ENCODE measurements around the gene SMARCB1.

The SMARCB1 gene

DNA sequence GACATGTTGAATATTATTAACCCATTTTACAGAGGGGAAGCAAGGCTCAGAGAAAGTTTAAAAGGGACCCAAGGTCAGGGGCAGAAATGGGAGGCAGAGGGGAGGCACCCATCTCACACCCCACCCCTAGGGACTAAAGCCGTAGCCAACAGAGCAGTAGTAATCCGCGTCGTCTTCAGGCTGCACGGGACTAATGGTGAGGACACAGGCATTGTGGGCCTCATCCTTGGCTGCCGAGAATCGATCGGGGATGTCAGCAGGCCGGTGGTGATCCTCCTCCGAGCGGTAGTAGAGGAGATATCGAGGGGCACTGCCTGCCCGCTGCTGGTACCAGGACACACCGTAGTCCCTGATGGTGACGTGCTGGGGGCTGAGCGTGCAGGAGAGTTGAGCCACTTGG lies 34.0 kb upstream of the SMARCB1 start:
- no peak overlapping the region for H2AFZ ChIP-seq (ENCODE audit: low read depth, low read length)
- H3K4me3 ChIP-seq (ENCODE audit: low read length): no peak overlapping the region
- no peaks in the 10 kb centered on the region for H3K27me3 ChIP-seq (ENCODE audit: insufficient read depth, low read length)
- H3K4me1 ChIP-seq (ENCODE audit: insufficient read depth, low read length): peaks cover 14% of the 10 kb centered on the region
- no peaks in the 10 kb centered on the region for H3K9me3 ChIP-seq (ENCODE audit: low read length)
- H3K36me3 ChIP-seq (ENCODE audit: insufficient read depth, low read length): no peaks in the 10 kb centered on the region

- H3K4me1 ChIP-seq (ENCODE audit: insufficient read depth, low read length): peaks cover 14% of the 10 kb centered on the region
- H2AFZ ChIP-seq (ENCODE audit: low read depth, low read length): no peak overlapping the region
- no peaks in the 10 kb centered on the region for H3K36me3 ChIP-seq (ENCODE audit: insufficient read depth, low read length)
- H3K27me3 ChIP-seq (ENCODE audit: insufficient read depth, low read length): no peaks in the 10 kb centered on the region
- no peak overlapping the region for H3K4me3 ChIP-seq (ENCODE audit: low read length)
- no peaks in the 10 kb centered on the region for H3K9me3 ChIP-seq (ENCODE audit: low read length)
Observed at GRCh38 chr22:23753385-23753784, 33.4 kb upstream of the SMARCB1 start.

DNA sequence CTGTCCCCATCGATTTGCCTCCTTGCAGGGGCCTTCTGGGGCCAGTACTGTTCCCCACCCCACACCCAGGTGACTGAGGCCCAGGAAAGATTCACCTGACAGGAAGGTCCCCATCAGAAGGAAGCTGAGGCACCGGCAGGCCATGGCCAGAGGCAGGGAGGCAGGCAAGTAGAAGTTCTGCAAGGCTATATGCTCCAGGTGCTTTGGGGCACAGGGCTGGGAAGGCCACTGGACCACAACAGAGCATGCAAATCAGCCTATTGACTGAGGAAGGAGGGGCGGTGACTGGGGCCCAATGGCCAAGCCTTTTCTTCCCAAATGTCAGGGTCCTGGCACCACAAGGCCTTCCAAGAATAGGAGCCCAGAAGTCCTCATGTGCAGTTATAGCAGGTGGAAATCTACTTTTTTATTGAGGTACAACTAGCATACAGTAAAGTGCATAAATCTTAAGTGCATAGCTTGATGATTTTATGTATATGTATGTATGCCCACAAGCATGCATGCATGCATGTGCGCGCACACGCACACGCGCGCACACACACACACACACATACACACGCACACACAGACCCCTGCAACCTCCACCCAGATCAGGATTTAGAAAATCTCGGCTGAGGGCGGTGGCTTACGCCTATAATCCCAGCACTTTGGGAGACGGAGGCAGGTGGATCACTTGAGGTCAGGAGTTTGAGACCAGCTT lies 32.4 kb upstream of the SMARCB1 start, which contains the start of gene VPREB3:
TSS of gene VPREB3 (minus strand) at position 206 of the 700 bp plus-strand sequence. CDS start at position 144, 62 bp downstream.
- Histone ChIP-seq H3K36me3 (ENCODE audit: insufficient read depth, low read length) (no peaks in the 10 kb centered on the region), H2AFZ (ENCODE audit: low read depth, low read length) (no peak within 1 kb of the TSS), H3K4me3 (ENCODE audit: low read length) (no peak within 1 kb of the TSS), H3K9me3 (ENCODE audit: low read length) (no peaks in the 10 kb centered on the region), H3K4me1 (ENCODE audit: insufficient read depth, low read length) (peaks cover 14% of the 10 kb centered on the region), H3K27me3 (ENCODE audit: insufficient read depth, low read length) (no peaks in the 10 kb centered on the region)

DNA sequence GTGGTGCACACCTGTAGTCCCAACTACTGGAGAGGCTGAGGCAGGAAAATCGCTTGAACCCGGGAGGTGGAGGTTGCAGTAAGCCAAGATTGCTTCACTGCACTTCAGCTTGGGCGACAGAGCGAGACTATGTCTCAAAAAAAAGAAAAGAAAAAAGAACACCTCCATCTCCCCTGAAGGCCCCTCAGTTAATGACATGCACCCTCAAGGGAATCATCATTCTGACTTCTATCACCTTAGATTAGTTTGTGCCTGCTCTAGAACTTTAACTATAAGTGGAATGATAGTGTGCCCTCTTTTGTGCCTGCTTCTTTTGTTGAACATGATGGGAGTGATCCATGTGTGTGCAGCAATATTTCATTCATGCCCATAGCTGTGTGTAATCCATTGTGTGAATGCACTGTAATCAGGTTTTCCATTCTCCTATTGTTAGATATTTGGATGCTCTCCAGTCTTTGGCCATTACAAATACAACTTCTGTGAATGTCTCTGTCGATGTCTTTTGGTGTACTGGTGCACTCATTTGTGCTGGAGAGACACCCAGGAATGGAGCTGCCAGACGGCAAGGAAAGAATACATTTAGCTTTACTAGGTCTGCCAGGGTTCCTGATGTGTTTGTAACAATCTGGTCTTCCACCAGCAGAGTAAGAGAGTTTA lies 31.7 kb upstream of the SMARCB1 start:
- Histone ChIP-seq H3K9me3 (ENCODE audit: low read length) (no peaks in the 10 kb centered on the region), H3K4me1 (ENCODE audit: insufficient read depth, low read length) (peaks cover 10% of the 10 kb centered on the region)

DNA sequence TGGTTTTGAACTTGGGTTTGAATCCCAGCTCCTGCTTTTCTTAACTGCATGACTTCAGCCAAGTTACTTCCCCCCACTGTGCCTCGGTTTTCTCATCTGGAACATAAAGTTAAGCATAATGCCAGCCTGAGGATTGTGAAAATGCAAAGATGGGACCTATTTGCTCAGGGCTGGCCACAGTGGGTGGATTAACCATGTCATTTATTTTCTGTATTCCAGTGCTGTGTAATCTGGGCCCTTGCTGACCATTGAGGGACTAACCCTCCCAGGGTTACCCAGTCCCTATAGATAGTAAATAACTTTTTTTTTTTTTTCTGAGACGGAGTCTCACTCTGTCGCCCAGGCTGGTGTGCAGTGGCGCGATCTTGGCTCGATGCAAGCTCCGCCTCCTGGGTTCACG lies 31.1 kb upstream of the SMARCB1 start:
- Histone ChIP-seq H3K27me3 (ENCODE audit: insufficient read depth, low read length) (no peaks in the 10 kb centered on the region), H3K4me3 (ENCODE audit: low read length) (no peak overlapping the region), H3K9me3 (ENCODE audit: low read length) (no peaks in the 10 kb centered on the region), H3K36me3 (ENCODE audit: insufficient read depth, low read length) (no peaks in the 10 kb centered on the region), H2AFZ (ENCODE audit: low read depth, low read length) (no peak overlapping the region), H3K4me1 (ENCODE audit: insufficient read depth, low read length) (peaks cover 6% of the 10 kb centered on the region)

More for the DNA sequence above, 31.7 kb upstream of the SMARCB1 start:
- H2AFZ ChIP-seq (ENCODE audit: low read depth, low read length): no peak overlapping the region
- H3K27me3 ChIP-seq (ENCODE audit: insufficient read depth, low read length): no peaks in the 10 kb centered on the region
- H3K4me3 ChIP-seq (ENCODE audit: low read length): no peak overlapping the region
- H3K36me3 ChIP-seq (ENCODE audit: insufficient read depth, low read length): no peaks in the 10 kb centered on the region

GRCh38 chr22:23756891-23757290 lies 29.9 kb upstream of the SMARCB1 start:
- H3K36me3 ChIP-seq (ENCODE audit: insufficient read depth, low read length): no peaks in the 10 kb centered on the region
- H3K27me3 ChIP-seq (ENCODE audit: insufficient read depth, low read length): no peaks in the 10 kb centered on the region
- H2AFZ ChIP-seq (ENCODE audit: low read depth, low read length): no peak overlapping the region
- no peaks in the 10 kb centered on the region for H3K9me3 ChIP-seq (ENCODE audit: low read length)
- H3K4me3 ChIP-seq (ENCODE audit: low read length): no peak overlapping the region
- H3K4me1 ChIP-seq (ENCODE audit: insufficient read depth, low read length): no peaks in the 10 kb centered on the region

- Histone ChIP-seq H3K27me3 (ENCODE audit: insufficient read depth, low read length) (no peaks in the 10 kb centered on the region), H3K4me3 (ENCODE audit: low read length) (no peak overlapping the region), H2AFZ (ENCODE audit: low read depth, low read length) (no peak overlapping the region), H3K4me1 (ENCODE audit: insufficient read depth, low read length) (peaks cover 8% of the 10 kb centered on the region), H3K36me3 (ENCODE audit: insufficient read depth, low read length) (no peaks in the 10 kb centered on the region), H3K9me3 (ENCODE audit: low read length) (no peaks in the 10 kb centered on the region)
Observed at GRCh38 chr22:23759566-23759965, 27.2 kb upstream of the SMARCB1 start.

- Histone ChIP-seq H3K27me3 (ENCODE audit: insufficient read depth, low read length) (no peaks in the 10 kb centered on the region), H3K9me3 (ENCODE audit: low read length) (no peaks in the 10 kb centered on the region), H3K36me3 (ENCODE audit: insufficient read depth, low read length) (peaks cover 4% of the 10 kb centered on the region), H2AFZ (ENCODE audit: low read depth, low read length) (no peak overlapping the region), H3K4me1 (ENCODE audit: insufficient read depth, low read length) (peaks cover 8% of the 10 kb centered on the region), H3K4me3 (ENCODE audit: low read length) (no peak overlapping the region)
Observed at GRCh38 chr22:23760056-23760455, 26.7 kb upstream of the SMARCB1 start.

DNA sequence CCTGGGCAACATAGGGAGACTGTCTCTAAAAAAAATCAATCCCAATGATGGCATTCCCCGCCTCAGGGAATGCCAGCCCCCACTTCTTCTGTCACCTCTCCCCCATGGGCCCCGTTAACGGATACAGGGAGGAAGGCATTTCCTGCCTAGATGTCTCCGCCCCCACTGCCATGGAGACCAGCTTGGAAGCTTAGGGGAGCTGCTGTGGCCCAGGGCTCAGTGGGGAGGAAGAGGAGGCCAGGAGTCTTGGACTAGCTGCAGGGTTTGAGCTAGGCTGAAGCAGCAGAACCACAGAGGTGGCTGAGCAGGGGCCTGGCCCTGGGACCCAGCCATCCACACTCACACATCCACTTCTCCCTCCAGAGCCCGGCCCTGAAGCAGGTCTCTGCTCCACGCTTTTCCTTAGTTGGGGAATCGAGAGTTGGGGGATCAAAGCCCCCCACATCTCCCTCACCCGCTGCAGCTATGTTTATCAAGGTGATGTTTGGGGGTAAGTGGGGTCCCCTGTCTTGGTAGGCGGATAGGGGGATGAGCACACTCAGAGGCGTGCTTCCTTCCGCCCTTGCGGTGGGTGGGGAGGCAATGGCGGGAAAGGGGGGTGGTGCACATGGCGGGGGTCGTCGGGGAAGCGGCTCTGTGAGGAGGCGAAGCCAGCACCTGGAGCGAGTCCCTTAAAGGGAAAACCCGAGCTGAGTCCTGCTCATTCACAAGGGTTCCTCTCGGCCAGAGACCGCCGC lies 23.8 kb upstream of the SMARCB1 start, which contains the start of gene C22orf15:
TSS of gene C22orf15 (plus strand) at position 149 of the 737 bp plus-strand sequence. CDS start at position 466, 317 bp downstream.
- H3K4me3 ChIP-seq (ENCODE audit: low read length): no peak within 1 kb of the TSS
- no peaks in the 10 kb centered on the region for H3K9me3 ChIP-seq (ENCODE audit: low read length)

GRCh38 chr22:23763579-23763945 lies 23.2 kb upstream of the SMARCB1 start:
- H3K4me1 ChIP-seq (ENCODE audit: insufficient read depth, low read length): peaks cover 14% of the 10 kb centered on the region
- H2AFZ ChIP-seq (ENCODE audit: low read depth, low read length): no peak overlapping the region
- no peaks in the 10 kb centered on the region for H3K27me3 ChIP-seq (ENCODE audit: insufficient read depth, low read length)
- H3K9me3 ChIP-seq (ENCODE audit: low read length): no peaks in the 10 kb centered on the region
- H3K36me3 ChIP-seq (ENCODE audit: insufficient read depth, low read length): peaks cover 10% of the 10 kb centered on the region
- H3K4me3 ChIP-seq (ENCODE audit: low read length): no peak overlapping the region

More for the DNA sequence above, 23.8 kb upstream of the SMARCB1 start, which contains the start of gene C22orf15:
- Histone ChIP-seq H3K4me1 (ENCODE audit: insufficient read depth, low read length) (peaks cover 13% of the 10 kb centered on the region), H2AFZ (ENCODE audit: low read depth, low read length) (no peak within 1 kb of the TSS), H3K36me3 (ENCODE audit: insufficient read depth, low read length) (peaks cover 10% of the 10 kb centered on the region), H3K27me3 (ENCODE audit: insufficient read depth, low read length) (no peaks in the 10 kb centered on the region)

- H3K36me3 ChIP-seq (ENCODE audit: insufficient read depth, low read length): peaks cover 10% of the 10 kb centered on the region
- H3K4me3 ChIP-seq (ENCODE audit: low read length): no peak overlapping the region
Observed at GRCh38 chr22:23763954-23764353, 22.8 kb upstream of the SMARCB1 start.

DNA sequence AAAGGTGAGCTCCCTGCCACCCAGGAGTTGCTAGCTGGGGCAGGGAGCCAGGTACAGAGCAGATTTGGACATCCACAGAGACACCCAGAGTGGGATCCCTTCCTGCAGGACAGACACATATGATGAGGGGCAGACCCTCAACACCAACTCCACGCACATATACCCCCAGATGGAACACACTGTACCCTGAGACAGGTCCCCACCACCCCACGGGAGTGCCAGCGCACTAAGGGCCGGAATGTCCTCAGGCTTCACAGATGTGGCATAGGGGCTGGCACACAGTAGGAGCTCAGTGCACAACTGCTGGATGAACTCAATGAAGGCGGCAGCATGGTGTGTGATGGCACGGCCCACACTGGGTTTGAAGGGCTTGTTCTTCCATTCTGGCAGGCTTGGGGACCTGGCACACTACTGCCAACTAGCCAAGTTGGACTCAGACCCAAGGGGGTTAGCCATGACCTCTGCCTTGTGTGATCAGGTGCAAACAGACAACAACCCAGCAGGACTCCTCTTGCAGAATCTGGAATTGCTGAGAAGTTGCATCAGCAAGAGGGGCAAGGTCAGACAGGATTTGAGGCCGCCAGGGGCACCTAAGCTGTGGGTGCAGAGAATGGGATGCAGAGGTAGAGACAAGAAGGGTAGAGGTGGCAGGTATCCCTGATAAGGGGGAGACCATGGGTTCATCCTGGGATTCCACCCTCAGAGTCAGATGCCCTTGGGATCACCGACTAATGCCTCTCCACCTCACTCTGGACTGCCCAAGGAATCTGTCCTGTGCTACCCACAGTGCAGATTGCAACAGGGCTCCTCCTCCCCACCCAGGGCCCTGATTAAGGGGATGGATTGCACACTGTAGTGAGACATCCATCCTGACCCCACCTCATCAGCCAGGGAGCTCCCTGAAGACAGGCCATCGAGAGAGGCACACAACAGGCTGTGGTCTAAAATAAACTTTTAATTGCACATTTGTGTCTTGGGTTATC lies 21.6 kb upstream of the SMARCB1 start:
- Histone ChIP-seq H3K4me1 (ENCODE audit: insufficient read depth, low read length) (peaks cover 15% of the 10 kb centered on the region), H3K9me3 (ENCODE audit: low read length) (no peaks in the 10 kb centered on the region), H2AFZ (ENCODE audit: low read depth, low read length) (no peak overlapping the region), H3K27me3 (ENCODE audit: insufficient read depth, low read length) (no peaks in the 10 kb centered on the region), H3K4me3 (ENCODE audit: low read length) (no peak overlapping the region), H3K36me3 (ENCODE audit: insufficient read depth, low read length) (peaks cover 10% of the 10 kb centered on the region)

More at GRCh38 chr22:23763954-23764353, 22.8 kb upstream of the SMARCB1 start:
- Histone ChIP-seq H2AFZ (ENCODE audit: low read depth, low read length) (no peak overlapping the region), H3K9me3 (ENCODE audit: low read length) (no peaks in the 10 kb centered on the region), H3K4me1 (ENCODE audit: insufficient read depth, low read length) (peaks cover 15% of the 10 kb centered on the region), H3K27me3 (ENCODE audit: insufficient read depth, low read length) (no peaks in the 10 kb centered on the region)

Measured in neuron (in vitro differentiated cells).